RWPE2 (cell line): ENCODE data around the gene COL4A1.

Source experiments
- ATAC-seq: fragments of 200-7000 bp; cut with Tn5 transposase; 3 replicates; pipeline ENCODE4 v1.9.1; 2021; ENCODE audit warnings: low read depth
- DNase-seq: peaks from one replicate; pipeline ENCODE4 v3.0.0-alpha.2; 2020; ENCODE audit warnings: low spot score
- H3K27ac ChIP-seq: fragments of 450-650 bp; 2 replicates; pipeline ENCODE4 v1.5.1; 2017; ENCODE audit warnings: mild to moderate bottlenecking; ENCODE audit not compliant: poor library complexity, severe bottlenecking
- H3K27me3 ChIP-seq: fragments of 250-450 bp; sonication (Bioruptor Pico); 2 replicates; pipeline ENCODE4 v1.5.1; 2021; ENCODE audit warnings: mild to moderate bottlenecking, moderate library complexity; ENCODE audit not compliant: insufficient read depth, poor library complexity, severe bottlenecking
- H3K36me3 ChIP-seq: fragments of 250-450 bp; sonication (Bioruptor Pico); 2 replicates; pipeline ENCODE4 v1.5.1; 2020; ENCODE audit warnings: low read depth, mild to moderate bottlenecking, moderate library complexity
- H3K4me1 ChIP-seq: fragments of 250-450 bp; sonication (Bioruptor Pico); 2 replicates; pipeline ENCODE4 v1.5.1; 2021; ENCODE audit warnings: mild to moderate bottlenecking, moderate library complexity; ENCODE audit not compliant: insufficient read depth, poor library complexity, severe bottlenecking
- H3K4me3 ChIP-seq: fragments of 250-450 bp; sonication (Bioruptor Pico); 2 replicates; pipeline ENCODE4 v1.5.1; 2021; ENCODE audit warnings: mild to moderate bottlenecking, moderate library complexity; ENCODE audit not compliant: severe bottlenecking
- H3K9me3 ChIP-seq: fragments of 250-450 bp; sonication (Bioruptor Pico); 2 replicates; pipeline ENCODE4 v1.5.1; 2021; ENCODE audit warnings: mild to moderate bottlenecking, moderate library complexity; ENCODE audit not compliant: severe bottlenecking
- TF ChIP-seq, protein P1 (sequence below): fragments of 450-650 bp; IDR thresholded peaks from one replicate; pipeline ENCODE4 v1.5.1; 2017; ENCODE audit warnings: mild to moderate bottlenecking, moderate library complexity; ENCODE audit not compliant: poor library complexity, severe bottlenecking

COL4A1 gene

DNA sequence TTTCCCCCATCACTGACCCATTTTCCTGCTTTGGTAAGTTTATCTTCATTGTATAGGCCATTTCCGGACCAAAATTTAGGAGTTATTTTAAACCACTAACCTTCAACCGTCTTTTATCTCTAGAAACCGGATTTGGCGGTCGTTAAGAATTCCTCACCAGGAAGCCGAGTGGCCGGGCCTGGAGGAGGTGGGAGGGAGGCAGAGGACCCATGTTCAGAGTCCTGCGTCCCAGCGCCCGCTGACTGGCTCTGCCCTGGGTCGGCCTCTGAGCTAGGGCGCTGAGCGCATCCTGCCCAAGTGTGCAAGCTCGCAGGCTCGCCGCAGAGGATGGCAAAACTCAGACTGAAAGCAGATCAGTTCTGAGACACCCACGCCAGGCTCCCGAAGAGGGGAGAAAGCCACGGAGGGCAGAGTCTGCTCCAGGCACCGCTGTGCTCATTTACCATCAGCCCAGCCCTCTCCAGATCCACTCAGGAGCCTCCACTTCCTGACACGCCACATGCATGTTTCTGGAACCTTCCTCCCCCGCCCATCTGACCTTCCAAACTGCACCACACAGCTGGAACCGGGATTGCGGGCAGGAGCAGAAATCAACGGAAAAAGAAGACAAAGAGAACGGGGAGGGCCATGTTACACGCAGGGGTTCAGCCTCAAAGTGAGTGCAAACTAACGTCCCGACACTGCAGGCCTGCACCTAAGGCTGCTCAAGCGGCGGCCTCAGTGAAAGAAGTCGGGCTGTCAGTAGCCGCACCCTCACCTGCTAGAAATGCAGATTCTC is 8.3 kb downstream of the COL4A1 start:
- no peaks in the 10 kb centered on the region for H3K27me3 ChIP-seq

DNA sequence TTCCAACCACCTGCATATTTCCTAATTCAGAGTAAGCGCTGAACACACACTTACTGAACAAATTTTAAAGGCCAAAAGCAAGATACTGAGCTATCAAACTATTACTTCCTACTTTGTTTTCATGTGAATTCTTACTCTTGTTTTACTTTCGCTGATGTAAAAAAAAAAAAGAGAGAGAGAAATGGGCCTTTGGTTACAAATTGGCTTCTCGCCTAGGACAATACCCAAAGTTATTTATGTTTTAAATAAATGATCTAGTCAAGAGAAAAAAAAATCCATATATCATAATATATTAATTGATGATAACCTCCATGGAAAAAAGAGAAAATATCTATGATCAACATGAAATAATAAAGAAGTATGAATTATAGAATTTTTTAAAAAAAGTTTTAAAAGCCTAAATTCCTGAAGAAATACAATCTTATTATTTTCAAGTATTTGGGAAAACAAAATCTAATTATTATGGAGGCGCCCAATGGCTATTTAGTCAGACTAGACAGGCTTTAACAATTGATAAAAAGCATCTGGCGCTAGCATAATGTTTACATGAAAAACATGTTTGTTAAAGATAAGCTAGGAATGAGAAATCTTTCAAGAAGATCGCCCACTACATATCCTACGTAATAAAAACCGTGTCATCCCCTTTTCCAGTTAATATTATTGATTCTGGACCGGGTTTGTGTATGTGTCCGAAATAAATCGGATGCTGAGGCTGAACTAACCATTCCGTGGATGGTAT is 9.0 kb downstream of the COL4A1 start:
- Histone ChIP-seq H3K4me1 (no peaks in the 10 kb centered on the region), H3K4me3 (no peak overlapping the region), H3K27ac (no peak overlapping the region), H3K27me3 (no peaks in the 10 kb centered on the region), H3K9me3 (no peaks in the 10 kb centered on the region), H3K36me3 (peaks cover 29% of the 10 kb centered on the region)
- no peak for ATAC-seq
- TF ChIP-seq, protein P1, sequence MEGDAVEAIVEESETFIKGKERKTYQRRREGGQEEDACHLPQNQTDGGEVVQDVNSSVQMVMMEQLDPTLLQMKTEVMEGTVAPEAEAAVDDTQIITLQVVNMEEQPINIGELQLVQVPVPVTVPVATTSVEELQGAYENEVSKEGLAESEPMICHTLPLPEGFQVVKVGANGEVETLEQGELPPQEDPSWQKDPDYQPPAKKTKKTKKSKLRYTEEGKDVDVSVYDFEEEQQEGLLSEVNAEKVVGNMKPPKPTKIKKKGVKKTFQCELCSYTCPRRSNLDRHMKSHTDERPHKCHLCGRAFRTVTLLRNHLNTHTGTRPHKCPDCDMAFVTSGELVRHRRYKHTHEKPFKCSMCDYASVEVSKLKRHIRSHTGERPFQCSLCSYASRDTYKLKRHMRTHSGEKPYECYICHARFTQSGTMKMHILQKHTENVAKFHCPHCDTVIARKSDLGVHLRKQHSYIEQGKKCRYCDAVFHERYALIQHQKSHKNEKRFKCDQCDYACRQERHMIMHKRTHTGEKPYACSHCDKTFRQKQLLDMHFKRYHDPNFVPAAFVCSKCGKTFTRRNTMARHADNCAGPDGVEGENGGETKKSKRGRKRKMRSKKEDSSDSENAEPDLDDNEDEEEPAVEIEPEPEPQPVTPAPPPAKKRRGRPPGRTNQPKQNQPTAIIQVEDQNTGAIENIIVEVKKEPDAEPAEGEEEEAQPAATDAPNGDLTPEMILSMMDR, result no peak
- DNase-seq, result no peak

More for the DNA sequence above, 8.3 kb downstream of the COL4A1 start:
- Histone ChIP-seq H3K4me1 (no peaks in the 10 kb centered on the region), H3K9me3 (no peaks in the 10 kb centered on the region), H3K27ac (no peak overlapping the region), H3K4me3 (no peak overlapping the region), H3K36me3 (peaks cover 31% of the 10 kb centered on the region)
- TF ChIP-seq, protein P1, result no peak
- DNase-seq, result no peak
- no peak for ATAC-seq

DNA sequence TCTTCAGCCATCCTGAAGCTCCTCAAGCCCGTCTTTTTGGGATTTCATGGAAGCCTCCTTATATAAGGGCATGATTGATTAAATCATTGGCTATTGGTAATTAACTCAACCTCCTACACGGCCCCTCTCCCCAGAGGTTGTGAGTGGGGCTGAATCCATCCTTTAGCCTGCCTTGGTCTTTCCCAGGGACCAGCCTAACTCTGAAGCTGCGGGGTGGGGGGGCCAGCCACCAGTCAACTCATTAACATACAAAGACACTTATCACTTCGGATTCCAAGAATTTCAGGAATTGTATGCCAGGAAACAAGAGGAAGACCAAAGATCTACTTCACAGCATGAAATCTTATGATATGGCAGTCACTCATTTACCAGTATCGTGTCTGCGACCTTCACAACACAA is 9.9 kb downstream of the COL4A1 start:
- no peaks in the 10 kb centered on the region for H3K27me3 ChIP-seq
- TF ChIP-seq, protein P1, result no peak
- DNase-seq (no peak), ATAC-seq (no peak)
- H3K27ac ChIP-seq, result no peak overlapping the region
- peaks cover 24% of the 10 kb centered on the region for H3K36me3 ChIP-seq
- H3K4me1 ChIP-seq, result no peaks in the 10 kb centered on the region
- H3K9me3 ChIP-seq, result no peaks in the 10 kb centered on the region
- H3K4me3 ChIP-seq, result no peak overlapping the region

DNA sequence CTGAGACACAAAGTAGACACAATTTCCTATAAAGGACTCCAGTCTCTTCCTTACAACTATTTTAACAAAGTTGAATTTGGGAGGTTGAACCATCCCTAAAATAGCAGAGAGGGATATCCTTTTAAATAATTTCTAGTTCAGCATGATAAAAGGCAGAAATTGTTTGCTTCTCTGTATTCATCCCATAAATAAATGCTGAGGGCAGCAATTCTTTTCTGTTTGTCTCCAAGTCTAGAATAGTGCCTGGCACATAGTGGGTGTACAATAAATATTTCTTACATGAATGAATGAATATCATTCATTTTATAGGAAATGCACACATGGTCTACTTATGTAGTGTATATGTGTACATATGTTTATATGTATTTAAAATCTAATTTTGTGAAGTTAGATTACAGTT is 12.3 kb downstream of the COL4A1 start:
- no peak overlapping the region for H3K4me3 ChIP-seq
- DNase-seq (no peak), ATAC-seq (no peak)
- H3K4me1 ChIP-seq, result no peaks in the 10 kb centered on the region
- H3K36me3 ChIP-seq, result peaks cover 8% of the 10 kb centered on the region
- no peaks in the 10 kb centered on the region for H3K27me3 ChIP-seq
- H3K9me3 ChIP-seq, result no peaks in the 10 kb centered on the region
- TF ChIP-seq, protein P1, result no peak
- no peak overlapping the region for H3K27ac ChIP-seq
